MCF 10A (cell line): Measurements from ENCODE around the gene TDP1. TPM values are rescaled to one million over a fixed set of nuclear protein-coding genes. Genes with fewer than 3 reads are reported as not detected.
"Not testable (repeated sequence)": the region's sequence is repeated elsewhere in the genome, so short reads cannot be mapped to it uniquely, and the experiment has no call there.

Source experiments
- BruUV-seq: library from RNA; stranded (reverse); fragments of 400-500 nt; replicated peaks from 2 replicates; lab custom pipeline; 2021; lab: Mats Ljungman, UMichigan
- CTCF ChIA-PET: fragments of 300-600 bp; sonication (Branson Sonifier 250); formaldehyde crosslinking; extraction: SDS; loops from one replicate; lab custom pipeline; 2021; ENCODE audit warnings: antibody characterized with exemption, inconsistent platforms; lab: Yijun Ruan, JAX
- POLR2A ChIA-PET: fragments of 300-600, 350-650 bp; sonication (Branson Sonifier 250); formaldehyde crosslinking; extraction: SDS; loops from one replicate; lab custom pipeline; 2020; ENCODE audit warnings: antibody characterized with exemption, inconsistent platforms; lab: Yijun Ruan, JAX
- DNase-seq: peaks from one replicate; pipeline ENCODE4 v3.0.0-alpha.2; 2018; ENCODE audit not compliant: unreplicated experiment
- H3K27ac Mint-ChIP-seq: one replicate; pipeline ENCODE4 v1.8.0; 2022; ENCODE audit warnings: mild to moderate bottlenecking, low read depth, mixed read lengths; ENCODE audit not compliant: unreplicated experiment
- H3K27me3 Mint-ChIP-seq: one replicate; pipeline ENCODE4 v1.8.0; 2022; ENCODE audit warnings: mixed read lengths; ENCODE audit not compliant: insufficient read depth, unreplicated experiment
- H3K36me3 Mint-ChIP-seq: one replicate; pipeline ENCODE4 v1.8.0; 2022; ENCODE audit warnings: mild to moderate bottlenecking, moderate library complexity, mixed read lengths; ENCODE audit not compliant: insufficient read depth, unreplicated experiment
- H3K4me1 Mint-ChIP-seq: one replicate; pipeline ENCODE4 v1.8.0; 2022; ENCODE audit warnings: mixed read lengths; ENCODE audit not compliant: insufficient read depth, unreplicated experiment
- H3K4me3 Mint-ChIP-seq: one replicate; pipeline ENCODE4 v1.8.0; 2022; ENCODE audit warnings: mild to moderate bottlenecking, moderate library complexity, mixed read lengths; ENCODE audit not compliant: unreplicated experiment
- H3K9me3 Mint-ChIP-seq: one replicate; pipeline ENCODE4 v1.8.0; 2022; ENCODE audit warnings: mixed read lengths; ENCODE audit not compliant: unreplicated experiment
- intact Hi-C: fragments of 100-400 bp; cut with micrococcal nuclease; formaldehyde crosslinking; loops from 2 replicates; pipeline ENCODE4 v1.14.1; 2022
- total RNA-seq: library from RNA; stranded (reverse); gene quantifications from 2 replicates; pipeline ENCODE4 v1.2.3, GENCODE V29; 2022
- TF ChIP-seq, protein P1 (sequence below): fragments of 200-600 bp; IDR thresholded peaks from one replicate; pipeline ENCODE4 v1.8.0; 2022; ENCODE audit warnings: antibody characterized with exemption, mild to moderate bottlenecking; ENCODE audit not compliant: unreplicated experiment

Gene TDP1
- total RNA-seq, 1 experiment from 2014 or later, result 16.3 TPM

DNA sequence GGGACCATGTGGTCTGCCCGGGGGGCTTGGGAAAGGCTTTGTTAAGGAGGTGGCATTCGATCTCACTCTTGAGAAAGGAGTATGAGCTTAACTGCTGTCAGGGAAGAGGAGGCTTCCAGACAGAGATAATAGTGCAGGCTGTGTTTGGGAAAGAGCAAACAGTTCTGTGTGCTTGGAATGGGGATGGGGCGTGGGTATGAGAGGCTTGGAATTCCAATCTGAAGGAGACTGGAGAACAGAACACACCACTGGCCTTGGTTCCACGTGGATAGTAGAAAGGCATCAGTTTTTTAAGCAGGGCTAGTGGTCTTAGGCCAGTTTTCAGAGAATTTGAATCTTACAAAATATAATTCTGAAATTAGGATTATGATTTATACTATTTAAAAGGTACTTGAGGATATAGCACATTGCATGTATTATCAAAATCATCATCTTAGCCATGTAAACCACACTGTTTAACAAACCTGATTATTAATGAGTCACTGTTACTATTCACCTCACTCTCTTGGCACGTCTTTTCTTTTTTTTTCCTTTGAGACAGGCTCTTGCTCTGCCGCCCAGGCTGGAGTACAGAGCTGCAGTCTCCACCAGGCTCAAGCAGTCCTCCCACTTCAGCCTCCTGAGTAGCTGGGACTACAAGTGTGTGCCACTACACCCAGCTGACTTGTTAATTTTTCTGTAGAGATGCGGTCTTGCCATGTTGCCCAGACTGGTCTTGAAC is 67.6 kb downstream of the TDP1 start:
- ChIA-PET CTCF (interaction anchor here (0.6 kb wide), 1 partner anchor 8 kb away, joined by 4 read pairs; no protein-coding TSS in a partner anchor), POLR2A (no interaction called here)
- BruUV-seq, result no TSS peak
- H3K36me3 Mint-ChIP-seq, result peaks cover 8% of the 10 kb centered on the region
- no peak for DNase-seq
- H3K27me3 Mint-ChIP-seq, result no peaks in the 10 kb centered on the region
- H3K4me3 Mint-ChIP-seq, result no peak overlapping the region
- H3K4me1 Mint-ChIP-seq, result no peaks in the 10 kb centered on the region
- TF ChIP-seq, protein P1, sequence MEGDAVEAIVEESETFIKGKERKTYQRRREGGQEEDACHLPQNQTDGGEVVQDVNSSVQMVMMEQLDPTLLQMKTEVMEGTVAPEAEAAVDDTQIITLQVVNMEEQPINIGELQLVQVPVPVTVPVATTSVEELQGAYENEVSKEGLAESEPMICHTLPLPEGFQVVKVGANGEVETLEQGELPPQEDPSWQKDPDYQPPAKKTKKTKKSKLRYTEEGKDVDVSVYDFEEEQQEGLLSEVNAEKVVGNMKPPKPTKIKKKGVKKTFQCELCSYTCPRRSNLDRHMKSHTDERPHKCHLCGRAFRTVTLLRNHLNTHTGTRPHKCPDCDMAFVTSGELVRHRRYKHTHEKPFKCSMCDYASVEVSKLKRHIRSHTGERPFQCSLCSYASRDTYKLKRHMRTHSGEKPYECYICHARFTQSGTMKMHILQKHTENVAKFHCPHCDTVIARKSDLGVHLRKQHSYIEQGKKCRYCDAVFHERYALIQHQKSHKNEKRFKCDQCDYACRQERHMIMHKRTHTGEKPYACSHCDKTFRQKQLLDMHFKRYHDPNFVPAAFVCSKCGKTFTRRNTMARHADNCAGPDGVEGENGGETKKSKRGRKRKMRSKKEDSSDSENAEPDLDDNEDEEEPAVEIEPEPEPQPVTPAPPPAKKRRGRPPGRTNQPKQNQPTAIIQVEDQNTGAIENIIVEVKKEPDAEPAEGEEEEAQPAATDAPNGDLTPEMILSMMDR, result no peak
- no peak overlapping the region for H3K27ac Mint-ChIP-seq
- intact Hi-C loops, result no loop called here
- H3K9me3 Mint-ChIP-seq, result no peaks in the 10 kb centered on the region

DNA sequence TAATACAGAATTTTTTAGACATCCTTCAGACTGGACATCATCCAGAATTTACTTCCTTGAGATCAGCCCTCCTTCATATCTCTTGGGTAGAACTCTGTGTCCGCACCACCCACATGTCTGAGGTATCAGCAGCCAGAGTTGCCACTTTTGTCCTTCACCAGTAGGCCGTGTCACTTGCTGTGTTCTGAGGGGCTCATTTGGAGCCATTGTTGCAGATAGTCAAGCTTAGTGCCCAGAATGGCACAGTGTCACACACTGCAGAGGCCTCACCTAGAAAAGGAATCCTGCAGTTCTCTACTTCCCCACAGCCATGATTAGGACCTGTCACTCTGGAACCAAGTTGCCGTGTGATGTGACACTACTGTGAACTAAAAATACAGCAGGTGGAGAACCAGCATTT is 69.2 kb downstream of the TDP1 start:
- TF ChIP-seq, protein P1, result no peak
- ChIA-PET CTCF (interaction anchor here (0.6 kb wide), 1 partner anchor 25 kb away, joined by 3 read pairs; no protein-coding TSS in a partner anchor), POLR2A (no interaction called here)
- no peak for DNase-seq
- H3K27me3 Mint-ChIP-seq, result no peaks in the 10 kb centered on the region
- intact Hi-C loops, result no loop called here
- no peaks in the 10 kb centered on the region for H3K9me3 Mint-ChIP-seq
- H3K36me3 Mint-ChIP-seq, result peaks cover 2% of the 10 kb centered on the region
- no peaks in the 10 kb centered on the region for H3K4me1 Mint-ChIP-seq
- no peak overlapping the region for H3K27ac Mint-ChIP-seq
- H3K4me3 Mint-ChIP-seq, result no peak overlapping the region
- no TSS peak for BruUV-seq

DNA sequence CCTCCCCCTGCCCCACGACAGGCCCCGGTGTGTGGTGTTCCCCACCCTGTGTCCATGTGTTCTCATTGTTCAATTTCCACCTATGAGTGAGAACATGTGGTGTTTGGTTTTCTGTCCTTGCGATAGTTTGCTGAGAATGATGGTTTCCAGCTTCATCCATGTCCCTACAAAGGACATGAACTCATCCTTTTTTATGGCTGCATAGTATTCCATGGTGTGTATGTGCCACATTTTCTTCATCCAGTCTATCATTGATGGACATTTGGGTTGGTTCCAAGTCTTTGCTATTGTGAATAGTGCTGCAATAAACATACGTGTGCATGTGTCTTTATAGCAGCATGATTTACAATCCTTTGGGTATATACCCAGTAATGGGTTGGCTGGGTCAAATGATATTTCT is 70.9 kb downstream of the TDP1 start:
- DNase-seq, H3K4me1 Mint-ChIP-seq, H3K36me3 Mint-ChIP-seq, H3K27ac Mint-ChIP-seq, POLR2A ChIA-PET, BruUV-seq, H3K27me3 Mint-ChIP-seq, intact Hi-C loops, H3K9me3 Mint-ChIP-seq, H3K4me3 Mint-ChIP-seq: not testable (repeated sequence)
- CTCF ChIA-PET, result interaction anchor here (0.6 kb wide), 1 partner anchor 48 kb away, joined by 3 read pairs; no protein-coding TSS in a partner anchor

DNA sequence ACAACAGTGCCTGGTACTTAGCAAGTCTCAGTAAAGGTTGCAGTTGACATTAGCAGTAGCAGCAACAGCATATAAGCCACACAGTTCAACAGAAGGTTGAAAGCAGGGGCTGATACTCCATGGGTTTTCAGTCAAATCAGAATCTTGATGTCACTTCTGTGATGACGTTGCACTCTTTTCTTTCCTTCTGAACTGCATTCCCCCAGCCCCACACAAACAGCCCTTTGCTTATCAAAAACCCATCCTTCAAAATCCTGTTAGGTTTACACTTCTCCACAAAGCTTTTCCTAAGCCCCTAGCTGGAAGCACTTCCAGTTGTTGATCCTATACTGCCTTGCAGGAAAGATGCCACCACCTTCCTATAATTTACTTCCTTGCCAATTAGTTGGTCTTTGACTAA is 72.1 kb downstream of the TDP1 start:
- peaks cover 13% of the 10 kb centered on the region for H3K36me3 Mint-ChIP-seq
- no peak for DNase-seq
- TF ChIP-seq, protein P1, result no peak
- BruUV-seq, result no TSS peak
- H3K9me3 Mint-ChIP-seq, result no peaks in the 10 kb centered on the region
- H3K4me3 Mint-ChIP-seq, result no peak overlapping the region
- H3K27me3 Mint-ChIP-seq, result no peaks in the 10 kb centered on the region
- no peak overlapping the region for H3K27ac Mint-ChIP-seq
- ChIA-PET POLR2A (interaction anchor here (0.9 kb wide), 1 partner anchor 1199 kb away, joined by 5 read pairs; no protein-coding TSS in a partner anchor), CTCF (interaction anchor here (0.9 to 1.5 kb wide), 2 partner anchors 54 to 208 kb away, joined by 3 to 5 read pairs; no protein-coding TSS in a partner anchor)
- intact Hi-C loops, result no loop called here
- H3K4me1 Mint-ChIP-seq, result no peaks in the 10 kb centered on the region
